OCI-LY7 (cell line): Measurements from ENCODE around the gene ARHGEF38. TPM values are rescaled to one million over a fixed set of nuclear protein-coding genes. Genes with fewer than 3 reads are reported as not detected.
A peak's percentile ranks its signal among the peaks of the same experiment; 100 is the strongest.

Experiments
- BruUV-seq: library from RNA; stranded (reverse); fragments of 400-500 nt; replicated peaks from 2 replicates; lab custom pipeline; 2021; lab: Mats Ljungman, UMichigan
- CTCF ChIA-PET: fragments of 300-600 bp; sonication (Branson Sonifier 250); formaldehyde crosslinking; loops from one replicate; lab custom pipeline; 2022; ENCODE audit warnings: antibody characterized with exemption; ENCODE audit not compliant: unreplicated experiment; lab: Charles Lee
- POLR2A ChIA-PET: fragments of 300-600 bp; sonication (Branson Sonifier 250); formaldehyde crosslinking; loops from one replicate; lab custom pipeline; 2022; ENCODE audit warnings: antibody characterized with exemption; lab: Charles Lee
- DNase-seq: peaks from one replicate; pipeline ENCODE4 v3.0.0-alpha.2; 2015; ENCODE audit warnings: low spot score
- H2AFZ ChIP-seq: fragments of 200-600 bp; sonication (generic), shearing (Covaris generic); 2 replicates; pipeline ENCODE4 v1.6.1; 2014; ENCODE audit warnings: mild to moderate bottlenecking, antibody characterized with exemption, low read length, moderate library complexity
- H3K27ac ChIP-seq: fragments of 200-600 bp; sonication (generic); 2 replicates; pipeline ENCODE4 v1.5.1; 2014; ENCODE audit warnings: mixed run types, low read depth, mild to moderate bottlenecking, moderate library complexity, low read length, inconsistent platforms; ENCODE audit not compliant: poor library complexity, severe bottlenecking
- H3K36me3 ChIP-seq: fragments of 200-600 bp; sonication (generic); 2 replicates; pipeline ENCODE4 v1.6.1; 2014; ENCODE audit warnings: mild to moderate bottlenecking, antibody characterized with exemption, low read length, moderate library complexity, mixed read lengths; ENCODE audit not compliant: insufficient read depth
- H3K4me1 ChIP-seq: fragments of 200-600 bp; sonication (generic); 2 replicates; pipeline ENCODE4 v1.5.1; 2014; ENCODE audit warnings: mild to moderate bottlenecking, low read length; ENCODE audit not compliant: insufficient read depth, poor library complexity, severe bottlenecking
- H3K4me2 ChIP-seq: fragments of 200-600 bp; sonication (generic); 2 replicates; pipeline ENCODE4 v1.6.1; 2014; ENCODE audit warnings: mild to moderate bottlenecking, low read length
- H3K4me3 ChIP-seq: fragments of 200-600 bp; sonication (generic); 2 replicates; pipeline ENCODE4 v1.5.1; 2014; ENCODE audit warnings: mild to moderate bottlenecking, low read depth, low read length; ENCODE audit not compliant: poor library complexity, severe bottlenecking
- H3K79me2 ChIP-seq: fragments of 200-600 bp; sonication (generic); 2 replicates; pipeline ENCODE4 v1.6.1; 2016; ENCODE audit warnings: low read depth, mild to moderate bottlenecking, low read length, moderate library complexity, mixed read lengths; ENCODE audit not compliant: insufficient read depth
- H3K9me2 ChIP-seq: fragments of 200-600 bp; sonication (generic); 2 replicates; pipeline ENCODE4 v1.6.1; 2016; ENCODE audit warnings: mild to moderate bottlenecking, low read length, mixed read lengths; ENCODE audit not compliant: insufficient read depth
- H3K9me3 ChIP-seq: fragments of 200-600 bp; sonication (generic); 2 replicates; pipeline ENCODE4 v1.6.1; 2014; ENCODE audit warnings: mild to moderate bottlenecking, mixed run types, low read length, mixed read lengths
- H4K20me1 ChIP-seq: fragments of 200-600 bp; sonication (generic); 2 replicates; pipeline ENCODE4 v1.6.1; 2014; ENCODE audit warnings: mild to moderate bottlenecking, antibody characterized with exemption, low read length, moderate library complexity, mixed read lengths; ENCODE audit not compliant: insufficient read depth
- EZH2phosphoT487 ChIP-seq: fragments of 200-600 bp; sonication (generic); IDR thresholded peaks from 2 replicates; pipeline ENCODE4 v1.6.1; 2018; ENCODE audit warnings: low read depth, borderline replicate concordance, mild to moderate bottlenecking, mixed run types, antibody characterized with exemption, low read length, moderate library complexity, mixed read lengths
- intact Hi-C: fragments of 100-400 bp; cut with micrococcal nuclease; formaldehyde crosslinking; loops from one replicate; pipeline ENCODE4 v1.10.0; 2022; ENCODE audit not compliant: unreplicated experiment
- total RNA-seq, 2 experiments: library from RNA; depleted of rRNA in 1 of 2; stranded (reverse); fragments of >200 nt in 1 of 2; shearing (Covaris generic) in 1 of 2; gene quantifications; 2 replicates each; pipeline ENCODE4 v1.2.3, GENCODE V29; 2014 to 2022
- TF ChIP-seq, protein P1 (sequence below): fragments of 200-600 bp; sonication (generic); conservative IDR thresholded peaks from 2 replicates; pipeline ENCODE4 v1.5.1; 2014; ENCODE audit warnings: mild to moderate bottlenecking, antibody characterized with exemption, low read length, moderate library complexity, mixed read lengths

The ARHGEF38 gene
- total RNA-seq, 2 experiments from 2014 or later, result not detected

DNA sequence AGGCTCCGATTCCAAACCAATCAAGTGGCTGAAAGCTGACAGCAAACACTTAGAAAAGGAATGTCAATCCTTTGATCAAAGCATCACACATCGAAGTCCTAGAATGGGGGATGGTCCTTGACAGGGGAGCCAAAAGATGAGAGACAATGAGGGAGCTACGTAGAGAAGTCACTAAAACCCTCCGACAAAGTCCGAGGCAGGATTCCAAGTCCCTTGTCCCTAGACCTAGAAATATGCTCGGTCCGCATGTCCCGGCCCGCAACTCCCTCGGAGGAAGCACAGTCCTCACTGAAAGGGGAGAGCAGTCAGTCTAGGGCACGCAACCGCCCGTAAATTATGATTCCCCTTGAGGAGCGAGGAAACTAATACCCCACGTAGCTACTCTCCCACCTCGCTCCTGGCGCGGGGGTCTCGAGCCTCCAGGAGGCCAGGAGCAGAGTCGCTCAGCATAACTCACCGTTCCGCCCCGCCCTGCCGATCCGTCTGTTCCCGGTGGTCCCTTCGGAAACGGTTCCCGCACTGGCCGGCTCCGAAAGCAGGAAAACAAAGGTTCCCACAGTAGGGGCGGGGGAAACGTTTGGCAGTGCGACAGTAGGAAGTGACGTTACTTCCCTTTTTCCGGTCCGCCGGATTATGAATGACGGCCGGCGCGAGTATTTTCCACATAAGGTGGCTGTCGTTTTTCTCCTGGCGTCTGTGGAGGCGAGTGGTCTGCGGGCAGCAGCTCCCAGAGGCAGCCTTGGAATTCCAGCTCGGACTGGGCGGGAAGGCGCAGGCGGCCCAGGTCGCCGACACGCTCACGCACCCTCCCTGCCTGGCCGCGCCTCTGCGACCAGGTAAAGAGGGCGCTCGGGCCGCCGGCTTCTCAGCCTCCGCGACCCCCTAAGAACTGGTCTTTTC lies 156.0 kb downstream of the ARHGEF38 start, which contains the start of the genes GSTCD and INTS12:
Gene GSTCD (plus strand): TSS at position 604 of the 900 bp plus-strand sequence. CDS start 8,830 bp downstream, outside the sequence.
Gene INTS12 (minus strand): TSS at position 509 of the 900 bp plus-strand sequence. CDS start 8,684 bp downstream, outside the sequence.
- no TSS peak for BruUV-seq
- ChIA-PET POLR2A (interaction anchor here (1.0 kb wide), 1 partner anchor 9 kb away, joined by 5 read pairs; no protein-coding TSS in a partner anchor), CTCF (interaction anchor here (0.8 kb wide), 1 partner anchor 9 kb away, joined by 5 read pairs; no protein-coding TSS in a partner anchor)
- peak within 1 kb of the TSS; percentile 43 for H3K27ac ChIP-seq
- intact Hi-C loops, result loop anchor here (1.0 kb wide), 1 partner anchor 235 kb away; no protein-coding TSS in a partner anchor
- 0 out of 2 replicates have a peak, but pooled peaks cover 4% of the 10 kb centered on the region for H3K36me3 ChIP-seq
- peaks cover 55% of the 10 kb centered on the region for H3K79me2 ChIP-seq
- H3K4me3 ChIP-seq, result peak within 1 kb of the TSS; percentile 90
- H4K20me1 ChIP-seq, result no peaks in the 10 kb centered on the region
- TF ChIP-seq, protein P1, sequence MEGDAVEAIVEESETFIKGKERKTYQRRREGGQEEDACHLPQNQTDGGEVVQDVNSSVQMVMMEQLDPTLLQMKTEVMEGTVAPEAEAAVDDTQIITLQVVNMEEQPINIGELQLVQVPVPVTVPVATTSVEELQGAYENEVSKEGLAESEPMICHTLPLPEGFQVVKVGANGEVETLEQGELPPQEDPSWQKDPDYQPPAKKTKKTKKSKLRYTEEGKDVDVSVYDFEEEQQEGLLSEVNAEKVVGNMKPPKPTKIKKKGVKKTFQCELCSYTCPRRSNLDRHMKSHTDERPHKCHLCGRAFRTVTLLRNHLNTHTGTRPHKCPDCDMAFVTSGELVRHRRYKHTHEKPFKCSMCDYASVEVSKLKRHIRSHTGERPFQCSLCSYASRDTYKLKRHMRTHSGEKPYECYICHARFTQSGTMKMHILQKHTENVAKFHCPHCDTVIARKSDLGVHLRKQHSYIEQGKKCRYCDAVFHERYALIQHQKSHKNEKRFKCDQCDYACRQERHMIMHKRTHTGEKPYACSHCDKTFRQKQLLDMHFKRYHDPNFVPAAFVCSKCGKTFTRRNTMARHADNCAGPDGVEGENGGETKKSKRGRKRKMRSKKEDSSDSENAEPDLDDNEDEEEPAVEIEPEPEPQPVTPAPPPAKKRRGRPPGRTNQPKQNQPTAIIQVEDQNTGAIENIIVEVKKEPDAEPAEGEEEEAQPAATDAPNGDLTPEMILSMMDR, result no peak
- no peak for TF ChIP-seq EZH2phosphoT487
- H3K9me3 ChIP-seq, result no peaks in the 10 kb centered on the region
- peak within 1 kb of the TSS; percentile 83 for H3K4me2 ChIP-seq
- peaks cover 19% of the 10 kb centered on the region for H3K4me1 ChIP-seq
- peak within 1 kb of the TSS; percentile 69 for H2AFZ ChIP-seq
- no peaks in the 10 kb centered on the region for H3K9me2 ChIP-seq
- peak; percentile 93 for DNase-seq

DNA sequence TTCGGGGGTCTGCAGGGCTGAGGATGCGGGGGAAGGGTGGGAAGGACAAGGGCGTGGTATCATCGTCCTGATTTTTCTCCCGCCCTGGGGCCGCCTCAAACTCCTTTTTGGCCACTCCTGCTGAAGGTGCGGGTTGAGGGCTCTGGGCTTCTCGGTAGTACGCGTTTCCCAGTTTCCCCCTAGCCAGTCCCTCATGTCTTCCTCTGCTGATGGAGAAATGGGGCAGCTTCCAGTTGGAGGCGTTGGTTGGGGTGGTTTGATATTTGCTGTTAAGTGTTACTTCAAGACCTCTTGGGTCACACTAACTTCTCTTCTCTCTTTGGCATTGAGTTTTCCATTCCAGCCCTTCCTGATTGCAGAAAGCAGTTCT lies 156.6 kb downstream of the ARHGEF38 start:
- peak; percentile 27 for DNase-seq
- peak overlapping the region; percentile 90 for H3K4me3 ChIP-seq
- peaks cover 52% of the 10 kb centered on the region for H3K79me2 ChIP-seq
- H3K4me2 ChIP-seq, result peak overlapping the region; percentile 83
- CTCF ChIA-PET, result no interaction called here
- H2AFZ ChIP-seq, result peak overlapping the region; percentile 69
- peaks cover 22% of the 10 kb centered on the region for H3K4me1 ChIP-seq
- no peaks in the 10 kb centered on the region for H3K9me2 ChIP-seq
- no TSS peak for BruUV-seq
- H3K27ac ChIP-seq, result peak overlapping the region; percentile 43
- intact Hi-C loops, result no loop called here
- POLR2A ChIA-PET, result interaction anchor here (1.8 kb wide), 1 partner anchor 10 kb away, joined by 13 read pairs; no protein-coding TSS in a partner anchor
- H3K9me3 ChIP-seq, result no peaks in the 10 kb centered on the region
- TF ChIP-seq EZH2phosphoT487, result no peak
- TF ChIP-seq, protein P1, result no peak
- no peaks in the 10 kb centered on the region for H3K36me3 ChIP-seq
- 0 out of 2 replicates have a peak, but pooled peaks cover 3% of the 10 kb centered on the region for H4K20me1 ChIP-seq
